ENCODE data around the gene KRT38.

Gene KRT38

DNA sequence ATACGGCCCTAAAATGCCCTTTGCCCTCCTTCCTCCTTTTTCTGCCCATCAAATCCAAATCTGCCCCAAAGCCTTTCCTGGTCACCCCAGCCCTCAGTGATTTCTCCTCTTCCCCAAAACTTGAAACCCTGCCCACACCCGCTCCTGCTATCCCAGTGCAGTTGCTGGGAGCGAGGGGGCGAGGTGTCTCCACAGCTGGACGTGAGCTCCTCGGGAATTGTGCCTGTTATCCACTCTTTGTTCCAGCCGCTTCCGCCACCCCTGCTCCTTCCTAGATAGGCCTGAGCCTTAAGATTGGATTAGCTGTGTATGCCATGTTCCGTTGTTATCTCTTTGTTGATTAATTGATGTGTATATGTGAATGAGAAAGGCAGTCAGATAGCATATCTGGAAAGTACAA lies 42.7 kb upstream of the KRT38 start:
- H3K27ac ChIP-seq (ENCODE audit: insufficient read depth in 1 of 2, low read depth in 1 of 2, low read length in 2 of 2, poor library complexity in 1 of 2, severe bottlenecking in 2 of 2), result no peak overlapping the region
- no peak overlapping the region for H3K4me3 ChIP-seq (ENCODE audit: control insufficient read depth in 1 of 7, extremely low read depth in 1 of 7, insufficient read depth in 4 of 7, low read depth in 2 of 7, low read length in 6 of 7)
- ChIA-PET CTCF (interaction anchor here (1.2 kb wide), 1 partner anchor 11 kb away, joined by 3 read pairs; no protein-coding TSS in a partner anchor), POLR2A (no interaction called here)
- 100% methylated on average over 3 of the region's 9 CpGs for WGBS (ENCODE audit: insufficient coverage)
- peaks cover 0 to 2% (median 0%) of the 10 kb centered on the region in 5 experiments for H3K27me3 ChIP-seq (replicated peaks in 2 of 5; ENCODE audit: control insufficient read depth in 4 of 5, insufficient read depth in 5 of 5, low read length in 4 of 5)
- H3K9me3 ChIP-seq (ENCODE audit: control extremely low read depth in 1 of 5, control insufficient read depth in 4 of 5, insufficient read depth in 2 of 5, low read depth in 1 of 5, low read length in 4 of 5), result no peaks in the 10 kb centered on the region
- no peaks in the 10 kb centered on the region for H3K4me1 ChIP-seq (ENCODE audit: control extremely low read depth in 1 of 4, control insufficient read depth in 4 of 4, insufficient read depth in 4 of 4, low read length in 3 of 4)
- H3K36me3 ChIP-seq (ENCODE audit: control insufficient read depth in 4 of 4, insufficient read depth in 4 of 4, low read length in 3 of 4), result no peaks in the 10 kb centered on the region
- no peak for DNase-seq

DNA sequence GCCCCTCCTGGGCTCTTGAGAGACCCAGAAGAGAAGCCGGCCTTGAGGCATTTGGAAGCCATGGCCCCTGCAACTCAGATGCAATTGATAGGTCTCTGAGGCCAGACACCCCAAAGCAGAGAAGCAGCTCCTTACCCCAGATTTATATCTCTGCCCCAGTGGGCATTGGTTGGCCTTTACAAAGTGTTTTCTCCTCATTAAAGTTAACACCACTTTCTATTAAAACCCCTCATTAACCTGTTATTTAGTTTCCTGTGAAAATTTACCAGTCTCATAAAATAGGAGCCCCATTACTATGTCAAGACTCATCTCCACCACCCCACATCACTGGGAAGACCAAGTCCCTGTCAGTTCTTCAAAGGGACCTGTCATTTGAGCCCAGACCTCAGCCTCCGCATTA lies 40.3 kb upstream of the KRT38 start, which contains the start of gene KRT35:
KRT35 (minus strand) TSS at position 116 of the 400 bp plus-strand sequence; CDS start at position 62, 54 bp downstream.
- CTCF ChIA-PET, result interaction anchor here (1.2 kb wide), 1 partner anchor 14 kb away, joined by 3 read pairs; no protein-coding TSS in a partner anchor
- Histone ChIP-seq H3K27ac (ENCODE audit: insufficient read depth in 1 of 2, low read depth in 1 of 2, low read length in 2 of 2, poor library complexity in 1 of 2, severe bottlenecking in 2 of 2) (no peak within 1 kb of the TSS), H3K4me3 (ENCODE audit: control insufficient read depth in 1 of 7, extremely low read depth in 1 of 7, insufficient read depth in 4 of 7, low read depth in 2 of 7, low read length in 6 of 7) (peak within 1 kb of the TSS in 1 of 7 experiments; percentile 5), H3K36me3 (ENCODE audit: control insufficient read depth in 4 of 4, insufficient read depth in 4 of 4, low read length in 3 of 4) (no peaks in the 10 kb centered on the region), H3K27me3 (replicated peaks in 2 of 5; ENCODE audit: control insufficient read depth in 4 of 5, insufficient read depth in 5 of 5, low read length in 4 of 5) (peaks cover 0 to 2% (median 0%) of the 10 kb centered on the region in 5 experiments), H3K4me1 (ENCODE audit: control extremely low read depth in 1 of 4, control insufficient read depth in 4 of 4, insufficient read depth in 4 of 4, low read length in 3 of 4) (no peaks in the 10 kb centered on the region), H3K9me3 (ENCODE audit: control extremely low read depth in 1 of 5, control insufficient read depth in 4 of 5, insufficient read depth in 2 of 5, low read depth in 1 of 5, low read length in 4 of 5) (no peaks in the 10 kb centered on the region)
- no peak for DNase-seq
- POLR2A ChIA-PET, result no interaction called here
- 100% methylated on average over 2 of the region's 2 CpGs for WGBS (ENCODE audit: insufficient coverage)

DNA sequence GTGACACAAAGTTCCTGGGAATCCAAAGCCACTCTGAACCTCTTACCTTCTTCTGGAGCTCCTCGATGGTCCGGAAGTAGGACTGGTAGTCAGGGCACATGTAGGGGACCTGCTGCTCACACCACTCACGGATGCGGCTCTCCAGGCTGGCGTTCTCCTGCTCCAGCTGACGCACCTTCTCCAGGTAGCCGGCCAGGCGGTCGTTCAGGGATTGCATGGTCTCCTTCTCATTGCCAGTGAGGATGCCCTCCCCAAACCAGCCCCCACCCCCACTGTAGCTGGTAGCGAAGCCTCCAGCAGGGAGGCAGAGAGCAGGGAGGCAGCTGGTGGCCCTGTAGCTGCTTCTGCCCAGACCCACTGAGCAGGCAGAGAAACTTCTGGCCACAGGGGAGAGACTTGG lies 39.8 kb upstream of the KRT38 start:
- Histone ChIP-seq H3K27ac (ENCODE audit: insufficient read depth in 1 of 2, low read depth in 1 of 2, low read length in 2 of 2, poor library complexity in 1 of 2, severe bottlenecking in 2 of 2) (no peak overlapping the region), H3K36me3 (ENCODE audit: control insufficient read depth in 4 of 4, insufficient read depth in 4 of 4, low read length in 3 of 4) (no peaks in the 10 kb centered on the region), H3K9me3 (ENCODE audit: control extremely low read depth in 1 of 5, control insufficient read depth in 4 of 5, insufficient read depth in 2 of 5, low read depth in 1 of 5, low read length in 4 of 5) (no peaks in the 10 kb centered on the region), H3K4me3 (ENCODE audit: control insufficient read depth in 1 of 7, extremely low read depth in 1 of 7, insufficient read depth in 4 of 7, low read depth in 2 of 7, low read length in 6 of 7) (no peak overlapping the region), H3K4me1 (ENCODE audit: control extremely low read depth in 1 of 4, control insufficient read depth in 4 of 4, insufficient read depth in 4 of 4, low read length in 3 of 4) (no peaks in the 10 kb centered on the region), H3K27me3 (replicated peaks in 2 of 5; ENCODE audit: control insufficient read depth in 4 of 5, insufficient read depth in 5 of 5, low read length in 4 of 5) (peaks cover 0 to 2% (median 0%) of the 10 kb centered on the region in 5 experiments)
- 98% methylated on average over 7 of the region's 10 CpGs for WGBS (ENCODE audit: insufficient coverage)
- DNase-seq, result no peak
- ChIA-PET POLR2A (no interaction called here), CTCF (interaction anchor here (1.2 kb wide), 1 partner anchor 15 kb away, joined by 3 read pairs; no protein-coding TSS in a partner anchor)

DNA sequence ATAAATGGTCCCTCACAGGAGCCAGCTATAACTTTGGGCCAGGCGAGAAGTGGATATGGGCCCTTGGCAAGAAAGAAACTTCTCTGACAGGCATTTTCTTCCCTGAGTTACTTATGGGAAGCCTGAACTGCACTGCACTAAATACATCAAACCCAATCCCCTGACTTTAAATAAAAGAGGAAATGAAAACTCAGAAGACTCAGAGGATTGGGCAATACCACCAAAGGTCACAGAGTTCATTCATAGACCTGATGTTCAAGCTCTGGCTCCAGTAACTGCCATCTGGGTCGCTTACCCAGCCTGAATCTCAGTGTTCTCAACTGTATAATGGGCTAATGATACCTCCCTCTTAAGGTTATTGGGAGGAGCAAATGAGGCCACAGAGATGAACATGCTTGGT lies 39.4 kb upstream of the KRT38 start:
- WGBS (ENCODE audit: insufficient coverage), result 63% methylated on average over 2 of the region's 2 CpGs
- peak in 2 of 3 donors; percentile 9 to 12 for DNase-seq
- no peaks in the 10 kb centered on the region for H3K4me1 ChIP-seq (ENCODE audit: control extremely low read depth in 1 of 4, control insufficient read depth in 4 of 4, insufficient read depth in 4 of 4, low read length in 3 of 4)
- ChIA-PET CTCF (interaction anchor here (0.8 to 1.2 kb wide), 2 partner anchors 15 to 69 kb away, joined by 3 read pairs; no protein-coding TSS in a partner anchor), POLR2A (no interaction called here)
- H3K27ac ChIP-seq (ENCODE audit: insufficient read depth in 1 of 2, low read depth in 1 of 2, low read length in 2 of 2, poor library complexity in 1 of 2, severe bottlenecking in 2 of 2), result no peak overlapping the region
- H3K36me3 ChIP-seq (ENCODE audit: control insufficient read depth in 4 of 4, insufficient read depth in 4 of 4, low read length in 3 of 4), result no peaks in the 10 kb centered on the region
- no peaks in the 10 kb centered on the region for H3K9me3 ChIP-seq (ENCODE audit: control extremely low read depth in 1 of 5, control insufficient read depth in 4 of 5, insufficient read depth in 2 of 5, low read depth in 1 of 5, low read length in 4 of 5)
- H3K27me3 ChIP-seq (replicated peaks in 2 of 5; ENCODE audit: control insufficient read depth in 4 of 5, insufficient read depth in 5 of 5, low read length in 4 of 5), result peaks cover 0 to 2% (median 0%) of the 10 kb centered on the region in 5 experiments
- H3K4me3 ChIP-seq (ENCODE audit: control insufficient read depth in 1 of 7, extremely low read depth in 1 of 7, insufficient read depth in 4 of 7, low read depth in 2 of 7, low read length in 6 of 7), result no peak overlapping the region

DNA sequence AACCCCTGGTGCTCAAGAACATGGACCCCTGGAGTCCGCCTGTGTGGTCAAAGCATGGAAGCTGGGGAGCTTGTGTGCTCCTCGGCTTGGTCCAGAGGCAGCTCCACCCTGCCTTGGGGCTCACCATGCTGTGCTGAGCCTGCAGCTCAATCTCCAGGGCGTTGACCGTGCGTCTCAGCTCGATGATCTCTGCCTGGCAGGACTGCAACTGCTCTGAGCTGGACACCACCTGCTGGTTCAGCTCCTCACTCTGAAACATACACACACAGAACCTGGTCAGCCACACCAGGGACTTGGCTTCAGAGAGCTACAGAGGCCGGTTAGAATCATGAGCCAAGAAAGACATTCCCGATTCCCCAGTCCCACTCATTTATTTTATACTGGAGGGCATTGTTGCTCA lies 37.5 kb upstream of the KRT38 start:
- Histone ChIP-seq H3K27ac (ENCODE audit: insufficient read depth in 1 of 2, low read depth in 1 of 2, low read length in 2 of 2, poor library complexity in 1 of 2, severe bottlenecking in 2 of 2) (no peak overlapping the region), H3K27me3 (replicated peaks in 2 of 5; ENCODE audit: control insufficient read depth in 4 of 5, insufficient read depth in 5 of 5, low read length in 4 of 5) (peaks cover 0 to 2% (median 0%) of the 10 kb centered on the region in 5 experiments), H3K9me3 (ENCODE audit: control extremely low read depth in 1 of 5, control insufficient read depth in 4 of 5, insufficient read depth in 2 of 5, low read depth in 1 of 5, low read length in 4 of 5) (peaks cover 0 to 2% (median 0%) of the 10 kb centered on the region in 5 experiments), H3K4me1 (ENCODE audit: control extremely low read depth in 1 of 4, control insufficient read depth in 4 of 4, insufficient read depth in 4 of 4, low read length in 3 of 4) (no peaks in the 10 kb centered on the region), H3K36me3 (ENCODE audit: control insufficient read depth in 4 of 4, insufficient read depth in 4 of 4, low read length in 3 of 4) (no peaks in the 10 kb centered on the region), H3K4me3 (ENCODE audit: control insufficient read depth in 1 of 7, extremely low read depth in 1 of 7, insufficient read depth in 4 of 7, low read depth in 2 of 7, low read length in 6 of 7) (no peak overlapping the region)
- ChIA-PET CTCF (interaction anchor here (0.7 kb wide), 2 partner anchors 16 to 51 kb away, joined by 3 read pairs; no protein-coding TSS in a partner anchor), POLR2A (no interaction called here)
- WGBS (ENCODE audit: insufficient coverage), result 100% methylated on average over 6 of the region's 8 CpGs
- no peak for DNase-seq

DNA sequence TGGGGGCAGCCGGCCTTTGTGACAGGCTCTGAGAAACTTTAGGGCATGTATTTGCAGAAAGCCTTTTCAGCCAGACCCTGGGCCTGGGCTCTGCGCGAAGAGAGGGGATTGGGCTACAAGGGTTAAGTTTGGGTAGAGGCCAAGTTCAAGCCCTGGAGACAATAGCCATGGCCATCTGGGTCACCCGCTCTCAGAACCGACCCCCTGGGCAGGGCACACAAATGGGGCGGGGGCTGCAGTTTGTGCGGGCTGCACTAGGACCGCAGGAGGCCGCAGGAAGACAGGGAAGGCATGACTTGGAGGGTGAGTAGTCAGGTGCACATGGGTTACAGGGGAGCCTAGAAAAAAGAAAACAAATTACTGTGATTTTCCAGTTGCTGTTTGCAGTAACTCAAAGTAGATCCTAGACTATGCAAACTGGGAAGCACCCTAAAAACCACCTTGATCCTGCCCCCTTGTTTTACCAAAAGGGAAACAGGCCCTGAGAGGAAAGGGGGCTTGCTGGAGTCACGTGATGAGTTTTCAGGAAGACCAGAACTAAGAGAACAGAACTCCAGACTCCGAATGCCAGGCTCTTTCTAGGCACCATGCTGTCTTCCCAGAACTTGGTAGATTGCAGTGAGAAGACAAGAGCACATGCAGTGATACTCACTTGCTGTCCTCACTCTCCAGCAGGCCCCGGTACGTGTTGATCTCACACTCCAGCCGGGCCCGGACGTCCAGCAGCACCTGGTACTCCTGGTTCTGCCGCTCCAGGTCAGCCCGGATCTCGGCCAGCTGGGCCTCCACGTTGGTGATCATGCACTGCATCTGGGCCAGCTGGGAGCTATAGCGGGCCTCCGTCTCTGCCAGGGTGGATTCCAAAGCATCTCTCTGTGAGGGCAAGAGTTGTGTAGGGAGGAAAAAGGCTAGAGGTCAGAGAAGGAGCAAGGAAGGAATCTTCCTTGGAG lies 36.4 kb upstream of the KRT38 start:
- H3K36me3 ChIP-seq (ENCODE audit: control insufficient read depth in 4 of 4, insufficient read depth in 4 of 4, low read length in 3 of 4), result no peaks in the 10 kb centered on the region
- peaks cover 0 to 4% (median 2%) of the 10 kb centered on the region in 5 experiments for H3K9me3 ChIP-seq (ENCODE audit: control extremely low read depth in 1 of 5, control insufficient read depth in 4 of 5, insufficient read depth in 2 of 5, low read depth in 1 of 5, low read length in 4 of 5)
- ChIA-PET POLR2A (no interaction called here), CTCF (no interaction called here)
- no peak overlapping the region for H3K27ac ChIP-seq (ENCODE audit: insufficient read depth in 1 of 2, low read depth in 1 of 2, low read length in 2 of 2, poor library complexity in 1 of 2, severe bottlenecking in 2 of 2)
- peaks cover 0 to 2% (median 0%) of the 10 kb centered on the region in 5 experiments for H3K27me3 ChIP-seq (replicated peaks in 2 of 5; ENCODE audit: control insufficient read depth in 4 of 5, insufficient read depth in 5 of 5, low read length in 4 of 5)
- 94% methylated on average over 12 of the region's 22 CpGs for WGBS (ENCODE audit: insufficient coverage)
- DNase-seq, result no peak
- no peaks in the 10 kb centered on the region for H3K4me1 ChIP-seq (ENCODE audit: control extremely low read depth in 1 of 4, control insufficient read depth in 4 of 4, insufficient read depth in 4 of 4, low read length in 3 of 4)
- no peak overlapping the region for H3K4me3 ChIP-seq (ENCODE audit: control insufficient read depth in 1 of 7, extremely low read depth in 1 of 7, insufficient read depth in 4 of 7, low read depth in 2 of 7, low read length in 6 of 7)

DNA sequence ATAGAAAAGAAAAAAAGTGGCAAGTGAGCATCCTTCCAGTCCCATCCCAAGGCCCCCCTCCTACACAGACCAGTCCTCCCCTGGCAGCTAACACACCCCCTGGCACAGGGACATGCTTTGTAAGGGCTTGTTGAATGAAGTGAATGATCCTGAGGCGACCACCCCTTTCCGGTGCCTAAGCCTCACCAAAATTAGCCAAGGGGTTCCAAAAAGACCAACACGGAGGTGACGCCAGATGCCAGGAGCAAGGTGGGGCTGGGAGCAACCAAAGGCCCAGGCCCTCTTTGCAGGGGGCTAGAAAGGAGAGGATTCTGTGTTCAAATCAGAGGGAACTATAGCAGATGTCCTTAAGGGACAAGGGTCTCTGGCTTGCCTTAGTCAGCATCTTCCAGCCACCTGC lies 34.6 kb upstream of the KRT38 start:
- DNase-seq, result no peak
- POLR2A ChIA-PET, result no interaction called here
- CTCF ChIA-PET, result no interaction called here
- 95% methylated on average over 3 of the region's 4 CpGs for WGBS (ENCODE audit: insufficient coverage)
- Histone ChIP-seq H3K27ac (ENCODE audit: insufficient read depth in 1 of 2, low read depth in 1 of 2, low read length in 2 of 2, poor library complexity in 1 of 2, severe bottlenecking in 2 of 2) (no peak overlapping the region), H3K27me3 (replicated peaks in 2 of 5; ENCODE audit: control insufficient read depth in 4 of 5, insufficient read depth in 5 of 5, low read length in 4 of 5) (peaks cover 0 to 1% (median 0%) of the 10 kb centered on the region in 5 experiments), H3K36me3 (ENCODE audit: control insufficient read depth in 4 of 4, insufficient read depth in 4 of 4, low read length in 3 of 4) (no peaks in the 10 kb centered on the region), H3K4me3 (ENCODE audit: control insufficient read depth in 1 of 7, extremely low read depth in 1 of 7, insufficient read depth in 4 of 7, low read depth in 2 of 7, low read length in 6 of 7) (no peak overlapping the region), H3K9me3 (ENCODE audit: control extremely low read depth in 1 of 5, control insufficient read depth in 4 of 5, insufficient read depth in 2 of 5, low read depth in 1 of 5, low read length in 4 of 5) (peaks cover 0 to 15% (median 4%) of the 10 kb centered on the region in 5 experiments), H3K4me1 (ENCODE audit: control extremely low read depth in 1 of 4, control insufficient read depth in 4 of 4, insufficient read depth in 4 of 4, low read length in 3 of 4) (no peaks in the 10 kb centered on the region)
